ENCODE data around the gene ANAPC15.

ANAPC15 gene

DNA sequence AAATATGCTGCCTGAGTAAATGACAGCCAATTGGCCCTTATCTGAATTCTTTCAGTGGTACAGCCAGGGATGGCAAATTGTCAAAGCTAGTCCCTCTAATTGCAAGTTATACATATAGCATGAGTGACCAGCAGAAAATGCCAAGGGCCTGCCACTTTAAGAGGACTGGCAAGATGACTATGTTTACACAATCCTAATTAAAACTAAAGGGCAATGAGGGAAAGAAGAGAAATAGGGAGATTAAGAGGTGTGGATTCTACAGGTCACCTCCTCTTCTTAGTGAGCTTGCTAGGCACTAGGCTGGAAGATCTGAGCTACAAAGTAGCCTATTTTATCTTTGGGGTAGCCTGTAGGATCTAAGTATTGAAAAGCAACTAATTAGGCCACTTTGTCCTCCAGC is 45.6 kb downstream of the ANAPC15 start:
- Histone ChIP-seq H3K4me3 (ENCODE audit: low read depth, low read length) (no peak overlapping the region), H3K36me3 (peaks cover 27% of the 10 kb centered on the region), H3K27me3 (no peaks in the 10 kb centered on the region), H3K4me1 (peaks cover 6% of the 10 kb centered on the region; the same call in 1 of the 2 replicates), H3K9me3 (no peaks in the 10 kb centered on the region)
- TF ChIP-seq, protein P1, sequence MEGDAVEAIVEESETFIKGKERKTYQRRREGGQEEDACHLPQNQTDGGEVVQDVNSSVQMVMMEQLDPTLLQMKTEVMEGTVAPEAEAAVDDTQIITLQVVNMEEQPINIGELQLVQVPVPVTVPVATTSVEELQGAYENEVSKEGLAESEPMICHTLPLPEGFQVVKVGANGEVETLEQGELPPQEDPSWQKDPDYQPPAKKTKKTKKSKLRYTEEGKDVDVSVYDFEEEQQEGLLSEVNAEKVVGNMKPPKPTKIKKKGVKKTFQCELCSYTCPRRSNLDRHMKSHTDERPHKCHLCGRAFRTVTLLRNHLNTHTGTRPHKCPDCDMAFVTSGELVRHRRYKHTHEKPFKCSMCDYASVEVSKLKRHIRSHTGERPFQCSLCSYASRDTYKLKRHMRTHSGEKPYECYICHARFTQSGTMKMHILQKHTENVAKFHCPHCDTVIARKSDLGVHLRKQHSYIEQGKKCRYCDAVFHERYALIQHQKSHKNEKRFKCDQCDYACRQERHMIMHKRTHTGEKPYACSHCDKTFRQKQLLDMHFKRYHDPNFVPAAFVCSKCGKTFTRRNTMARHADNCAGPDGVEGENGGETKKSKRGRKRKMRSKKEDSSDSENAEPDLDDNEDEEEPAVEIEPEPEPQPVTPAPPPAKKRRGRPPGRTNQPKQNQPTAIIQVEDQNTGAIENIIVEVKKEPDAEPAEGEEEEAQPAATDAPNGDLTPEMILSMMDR (IDR thresholded peaks at IDR 0.05; ENCODE audit: low read depth, low read length), result no peak
- DNase-seq, result no peak

DNA sequence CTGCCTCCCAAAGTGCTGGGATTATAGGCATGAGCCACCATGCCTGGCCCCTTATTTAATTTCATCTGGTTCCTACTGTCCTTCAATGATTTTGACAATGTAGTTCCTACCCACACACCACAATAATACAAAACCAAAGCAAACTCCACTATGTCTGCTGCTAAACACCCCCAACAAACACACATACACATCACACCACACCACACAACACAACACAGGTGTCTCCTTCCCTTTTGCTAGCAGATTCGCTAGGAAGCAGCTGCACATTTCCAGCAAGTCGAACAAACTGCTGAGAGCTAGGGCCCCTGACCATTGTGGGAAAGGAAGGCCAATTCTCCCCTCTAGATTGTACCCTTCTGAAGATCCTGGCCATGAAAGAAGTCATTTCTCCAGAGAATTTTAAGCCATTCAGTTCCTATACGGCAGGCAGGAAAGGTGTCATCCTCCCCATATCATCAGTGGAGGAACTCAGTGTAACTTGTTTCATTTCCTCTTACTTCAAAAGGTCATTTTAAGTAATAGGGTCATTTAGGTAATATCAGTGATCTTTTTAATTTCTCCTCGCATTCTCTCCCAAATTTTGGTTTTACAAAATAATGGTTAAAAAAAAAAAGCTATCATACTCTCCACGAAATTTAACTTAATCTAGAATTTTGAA is 50.6 kb downstream of the ANAPC15 start:
- Histone ChIP-seq H3K27me3 (no peaks in the 10 kb centered on the region), H3K36me3 (peaks cover 19% of the 10 kb centered on the region), H3K4me1 (no peaks in the 10 kb centered on the region; the same call in 1 of the 2 replicates), H3K4me3 (ENCODE audit: low read depth, low read length) (no peak overlapping the region), H3K9me3 (no peaks in the 10 kb centered on the region)
- TF ChIP-seq, protein P1 (IDR thresholded peaks at IDR 0.05; ENCODE audit: low read depth, low read length), result no peak
- DNase-seq, result no peak
